H9 (cell line): ENCODE measurements around the gene PDXP. TPM values are rescaled to one million over a fixed set of nuclear protein-coding genes. Genes with fewer than 3 reads are reported as not detected.
A peak's percentile ranks its signal among the peaks of the same experiment; 100 is the strongest.

Experiments
- DNase-seq: peaks from one replicate; pipeline ENCODE4 v3.0.0-alpha.2; 2017
- H2AFZ ChIP-seq: one replicate; pipeline ENCODE4 v1.6.1; 2013; ENCODE audit warnings: mild to moderate bottlenecking, low read length, control low read depth, moderate library complexity
- H2AK5ac ChIP-seq: 2 replicates; pipeline ENCODE4 v1.6.1; 2013; ENCODE audit warnings: low read length, control low read depth, mixed read lengths; ENCODE audit not compliant: insufficient read length
- H2BK120ac ChIP-seq: one replicate; pipeline ENCODE4 v1.6.1; 2013; ENCODE audit warnings: low read depth, mild to moderate bottlenecking, low read length, control low read depth, inconsistent platforms; ENCODE audit not compliant: poor library complexity, severe bottlenecking
- H2BK12ac ChIP-seq: 2 replicates; pipeline ENCODE4 v1.6.1; 2013; ENCODE audit warnings: low read length, control low read depth, mixed read lengths, low read depth; ENCODE audit not compliant: insufficient read length
- H2BK15ac ChIP-seq: 2 replicates; pipeline ENCODE4 v1.6.1; 2013; ENCODE audit warnings: low read depth, low read length, control low read depth
- H2BK20ac ChIP-seq: one replicate; pipeline ENCODE4 v1.6.1; 2013; ENCODE audit warnings: low read depth, mild to moderate bottlenecking, low read length, control low read depth, inconsistent platforms; ENCODE audit not compliant: poor library complexity, severe bottlenecking
- H2BK5ac ChIP-seq: 2 replicates; pipeline ENCODE4 v1.6.1; 2013; ENCODE audit warnings: low read length, control low read depth, mixed read lengths; ENCODE audit not compliant: insufficient read length
- H3K14ac ChIP-seq: 2 replicates; pipeline ENCODE4 v1.6.1; 2013; ENCODE audit warnings: low read length, control low read depth; ENCODE audit not compliant: insufficient read depth
- H3K18ac ChIP-seq: 2 replicates; pipeline ENCODE4 v1.6.1; 2013; ENCODE audit warnings: low read depth, mild to moderate bottlenecking, mixed read lengths, low read length, control low read depth; ENCODE audit not compliant: insufficient read length
- H3K23ac ChIP-seq: 2 replicates; pipeline ENCODE4 v1.6.1; 2013; ENCODE audit warnings: low read length, control low read depth, mixed read lengths, low read depth; ENCODE audit not compliant: insufficient read length
- H3K23me2 ChIP-seq: 2 replicates; pipeline ENCODE4 v1.6.1; 2013; ENCODE audit warnings: low read depth, mild to moderate bottlenecking, mixed read lengths, low read length, control low read depth; ENCODE audit not compliant: insufficient read length, poor library complexity, severe bottlenecking
- H3K27ac ChIP-seq: 2 replicates; pipeline ENCODE4 v1.5.1; 2013; ENCODE audit warnings: low read length, control low read depth, mixed read lengths, low read depth; ENCODE audit not compliant: insufficient read length
- H3K27me3 ChIP-seq: 2 replicates; pipeline ENCODE4 v1.6.1; 2013; ENCODE audit warnings: low read length, control low read depth, inconsistent platforms; ENCODE audit not compliant: insufficient read depth
- H3K4ac ChIP-seq: 2 replicates; pipeline ENCODE4 v1.6.1; 2013; ENCODE audit warnings: low read depth, mild to moderate bottlenecking, control low read depth, inconsistent platforms, low read length, moderate library complexity
- H3K4me1 ChIP-seq: 2 replicates; pipeline ENCODE4 v1.6.1; 2013; ENCODE audit warnings: low read length, control low read depth, inconsistent platforms; ENCODE audit not compliant: insufficient read depth
- H3K4me2 ChIP-seq: 2 replicates; pipeline ENCODE4 v1.6.1; 2013; ENCODE audit warnings: low read length, control low read depth, mixed read lengths; ENCODE audit not compliant: insufficient read length, insufficient read depth
- H3K56ac ChIP-seq: 2 replicates; pipeline ENCODE4 v1.6.1; 2013; ENCODE audit warnings: low read depth, mild to moderate bottlenecking, mixed read lengths, low read length, control low read depth; ENCODE audit not compliant: insufficient read length
- H3K79me1 ChIP-seq: 2 replicates; pipeline ENCODE4 v1.6.1; 2013; ENCODE audit warnings: low read depth, mild to moderate bottlenecking, moderate library complexity, low read length, control low read depth, inconsistent platforms; ENCODE audit not compliant: insufficient read depth, poor library complexity, severe bottlenecking
- H3K79me2 ChIP-seq: 2 replicates; pipeline ENCODE4 v1.6.1; 2013; ENCODE audit warnings: low read length, control low read depth, inconsistent platforms; ENCODE audit not compliant: insufficient read depth
- H3K9ac ChIP-seq: 2 replicates; pipeline ENCODE4 v1.6.1; 2013; ENCODE audit warnings: low read length, control low read depth, mixed read lengths; ENCODE audit not compliant: insufficient read length; ENCODE audit errors: extremely low read depth
- H3K9me3 ChIP-seq: one replicate; pipeline ENCODE4 v1.6.1; 2013; ENCODE audit warnings: low read depth, low read length, inconsistent platforms; ENCODE audit not compliant: control insufficient read depth
- H3T11ph ChIP-seq: one replicate; pipeline ENCODE4 v1.6.1; 2013; ENCODE audit warnings: mild to moderate bottlenecking, low read length, control low read depth, inconsistent platforms
- H4K20me1 ChIP-seq: one replicate; pipeline ENCODE4 v1.6.1; 2013; ENCODE audit not compliant: control insufficient read depth, insufficient read length, insufficient read depth
- H4K5ac ChIP-seq: 2 replicates; pipeline ENCODE4 v1.6.1; 2013; ENCODE audit warnings: low read depth, mild to moderate bottlenecking, mixed read lengths, low read length, control low read depth; ENCODE audit not compliant: insufficient read length
- H4K8ac ChIP-seq: replicated peaks from 2 replicates; pipeline ENCODE4 v1.6.1; 2013; ENCODE audit warnings: low read length, control low read depth, mixed read lengths, low read depth; ENCODE audit not compliant: insufficient read length
- H4K91ac ChIP-seq: 2 replicates; pipeline ENCODE4 v1.6.1; 2013; ENCODE audit warnings: low read depth, mild to moderate bottlenecking, moderate library complexity, mixed read lengths, low read length, control low read depth; ENCODE audit not compliant: insufficient read length
- H3K27ac Mint-ChIP-seq, 3 experiments: 2 replicates in 2 of 3; 3 replicates in 1 of 3; pipeline ENCODE4 v1.8.0; 2020 to 2021; ENCODE audit warnings: mixed read lengths in 3 of 3, mild to moderate bottlenecking in 1 of 3, moderate library complexity in 1 of 3
- H3K27me3 Mint-ChIP-seq: 2 replicates; pipeline ENCODE4 v1.8.0; 2021; ENCODE audit warnings: low read depth, mild to moderate bottlenecking, moderate library complexity, mixed read lengths
- H3K36me3 Mint-ChIP-seq, 3 experiments: 2 replicates in 2 of 3; 3 replicates in 1 of 3; pipeline ENCODE4 v1.8.0; 2020 to 2021; ENCODE audit warnings: low read depth in 3 of 3, mixed read lengths in 3 of 3; ENCODE audit not compliant: insufficient read depth in 1 of 3
- H3K4me1 Mint-ChIP-seq, 2 experiments: 2 replicates each; pipeline ENCODE4 v1.8.0; 2020; ENCODE audit warnings: mixed read lengths in 2 of 2
- H3K4me3 Mint-ChIP-seq, 2 experiments: 2 replicates in 1 of 2; 3 replicates in 1 of 2; pipeline ENCODE4 v1.8.0; 2020 to 2021; ENCODE audit warnings: mild to moderate bottlenecking in 2 of 2, mixed read lengths in 2 of 2, moderate library complexity in 1 of 2
- H3K9me3 Mint-ChIP-seq, 2 experiments: 2 replicates in 1 of 2; 3 replicates in 1 of 2; pipeline ENCODE4 v1.8.0; 2020; ENCODE audit warnings: mild to moderate bottlenecking in 2 of 2, mixed read lengths in 2 of 2, moderate library complexity in 1 of 2
- WGBS: extraction: QIAGEN DNeasy Blood & Tissue Kit; methylation state at CpG from one replicate; pipeline ENCODE4 v1.1.7; 2013; ENCODE audit warnings: missing lambda C conversion rate, low lambda C conversion rate, mixed read lengths; ENCODE audit not compliant: insufficient read length; ENCODE audit errors: extremely low coverage; 5-methylcytosine and 5-hydroxymethylcytosine counted together
- total RNA-seq: library from RNA; stranded (reverse); gene quantifications from 2 replicates; pipeline ENCODE4 v1.2.1, GENCODE V29; 2021
- TF ChIP-seq, protein P1 (sequence below): fragments of 200-600 bp; sonication (generic); conservative IDR thresholded peaks from 3 replicates; pipeline ENCODE4 v1.8.0; 2021; ENCODE audit warnings: antibody characterized with exemption, mild to moderate bottlenecking

Gene PDXP
- total RNA-seq, 1 experiment from 2014 or later, result 41.0 TPM

DNA sequence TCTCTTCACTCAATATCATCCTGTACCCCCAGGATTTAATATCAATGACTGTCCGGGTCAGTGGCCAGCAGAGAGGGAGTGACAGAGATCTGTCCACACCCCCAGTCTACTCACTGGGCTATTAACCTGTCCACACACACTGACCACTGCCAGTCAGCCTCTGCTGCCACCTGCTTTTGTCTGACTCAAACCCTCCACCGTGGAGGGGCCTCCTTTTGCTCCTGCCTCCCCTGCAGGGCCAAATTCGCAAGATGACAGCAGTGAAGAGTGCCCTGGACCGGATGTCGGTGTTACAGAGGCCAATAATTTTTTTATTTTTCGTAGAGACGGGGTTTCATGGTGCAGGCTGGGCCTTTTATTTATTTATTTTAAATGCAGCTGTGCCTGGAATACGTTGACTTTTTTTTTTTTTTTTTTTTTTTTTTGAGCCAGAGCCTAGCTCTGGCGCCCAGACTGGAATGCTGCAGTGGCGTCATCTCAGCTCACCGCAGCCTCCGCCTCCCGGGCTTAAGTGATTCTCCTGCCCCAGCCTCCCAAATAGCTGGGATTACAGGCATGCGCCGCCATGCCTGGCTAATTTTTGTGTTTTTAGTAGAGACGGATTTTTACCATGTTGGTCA lies 5.1 kb downstream of the PDXP start:
- Histone ChIP-seq H3K27me3 (no peaks in the 10 kb centered on the region), H4K20me1 (no peaks in the 10 kb centered on the region), H3K14ac (no peak overlapping the region), H3K23me2 (peaks cover 7% of the 10 kb centered on the region), H3K4me1 (peaks cover 2% of the 10 kb centered on the region; the same call in 1 of the 2 replicates), H2BK120ac (no peak overlapping the region), H4K5ac (no peak overlapping the region), H3K79me1 (peaks cover 15% of the 10 kb centered on the region), H3K9me3 (no peaks in the 10 kb centered on the region), H2BK5ac (no peak overlapping the region), H3T11ph (no peak overlapping the region), H3K56ac (no peak overlapping the region), H2BK15ac (no peak overlapping the region), H3K9ac (no peak overlapping the region), H4K91ac (no peak overlapping the region), H2AFZ (no peak overlapping the region), H3K4ac (no peak overlapping the region), H3K79me2 (peaks cover 27% of the 10 kb centered on the region; the same call in 1 of the 2 replicates), H2BK20ac (no peak overlapping the region), H2BK12ac (no peak overlapping the region), H3K4me2 (no peak overlapping the region), H4K8ac (no peak overlapping the region), H3K18ac (no peak overlapping the region), H3K27ac (no peak overlapping the region), H3K23ac (no peak overlapping the region), H2AK5ac (no peak overlapping the region)
- no peak overlapping the region for H3K4me3 Mint-ChIP-seq
- no peak for DNase-seq
- H3K36me3 Mint-ChIP-seq, result peaks cover 13 to 44% (median 34%) of the 10 kb centered on the region in 3 experiments; a peak in 6 of 7 replicates
- no peaks in the 10 kb centered on the region for H3K27me3 Mint-ChIP-seq
- H3K9me3 Mint-ChIP-seq, result no peaks in the 10 kb centered on the region
- no CpG with 5 or more reads among the region's 16 CpGs for WGBS
- peak overlapping the region in 2 of 3 experiments; percentile 44 to 67; a peak in 1 of 7 replicates for H3K27ac Mint-ChIP-seq
- peaks cover 23 to 27% of the 10 kb centered on the region in 2 experiments for H3K4me1 Mint-ChIP-seq
- TF ChIP-seq, protein P1, sequence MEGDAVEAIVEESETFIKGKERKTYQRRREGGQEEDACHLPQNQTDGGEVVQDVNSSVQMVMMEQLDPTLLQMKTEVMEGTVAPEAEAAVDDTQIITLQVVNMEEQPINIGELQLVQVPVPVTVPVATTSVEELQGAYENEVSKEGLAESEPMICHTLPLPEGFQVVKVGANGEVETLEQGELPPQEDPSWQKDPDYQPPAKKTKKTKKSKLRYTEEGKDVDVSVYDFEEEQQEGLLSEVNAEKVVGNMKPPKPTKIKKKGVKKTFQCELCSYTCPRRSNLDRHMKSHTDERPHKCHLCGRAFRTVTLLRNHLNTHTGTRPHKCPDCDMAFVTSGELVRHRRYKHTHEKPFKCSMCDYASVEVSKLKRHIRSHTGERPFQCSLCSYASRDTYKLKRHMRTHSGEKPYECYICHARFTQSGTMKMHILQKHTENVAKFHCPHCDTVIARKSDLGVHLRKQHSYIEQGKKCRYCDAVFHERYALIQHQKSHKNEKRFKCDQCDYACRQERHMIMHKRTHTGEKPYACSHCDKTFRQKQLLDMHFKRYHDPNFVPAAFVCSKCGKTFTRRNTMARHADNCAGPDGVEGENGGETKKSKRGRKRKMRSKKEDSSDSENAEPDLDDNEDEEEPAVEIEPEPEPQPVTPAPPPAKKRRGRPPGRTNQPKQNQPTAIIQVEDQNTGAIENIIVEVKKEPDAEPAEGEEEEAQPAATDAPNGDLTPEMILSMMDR, result no peak
